ENCODE data around the gene TSHZ2. TPM values are rescaled to one million over a fixed set of nuclear protein-coding genes. Genes with fewer than 3 reads are reported as not detected.
A peak's percentile ranks its signal among the peaks of the same experiment; 100 is the strongest.

TSHZ2 gene
- total and polyA plus RNA-seq, 9 of the 15 experiments (the other 6 are each of a cell fraction or from before 2014, with no cell fraction given) = 0.03 to 0.20 (median 0.05) TPM; not detected in 4

GRCh38 chr20:53055367-53056067, 83.4 kb downstream of the TSHZ2 start:
- no peaks in the 10 kb centered on the region for H3K4me1 ChIP-seq (replicated peaks in 1 of 2; ENCODE audit: control insufficient read depth in 2 of 2, insufficient read depth in 2 of 2, low read length in 2 of 2)
- no peak for TF ChIP-seq MECOM (CRISPR knock-in tag; IDR thresholded peaks at IDR 0.05)
- peak; percentile 88 for TF ChIP-seq ZBTB40 (IDR thresholded peaks at IDR 0.05)
- no peak for TF ChIP-seq ZBTB40 (CRISPR knock-in tag; IDR thresholded peaks at IDR 0.05)
- no peaks in the 10 kb centered on the region for H3K9me3 ChIP-seq (replicated peaks; ENCODE audit: control insufficient read depth, insufficient read depth, low read depth, low read length)
- no peaks in the 10 kb centered on the region for H3K9me1 ChIP-seq (ENCODE audit: control insufficient read depth, insufficient read depth, low read length)
- H3K9ac ChIP-seq (ENCODE audit: insufficient read depth in 1 of 2, low read depth in 2 of 2, low read length in 2 of 2) = no peak overlapping the region
- intact Hi-C loops (cut with micrococcal nuclease) = no loop called here
- no peak overlapping the region for H3K4me2 ChIP-seq (ENCODE audit: insufficient read depth, low read length)
- 0% methylated on average over 1 of the region's 1 CpG for WGBS (ENCODE audit: insufficient coverage, low coverage, missing lambda C conversion rate)
- peaks cover 5 to 15% of the 10 kb centered on the region in 2 experiments; a peak in 3 of 5 replicates for H3K27me3 ChIP-seq (ENCODE audit: control insufficient read depth in 2 of 2, insufficient read depth in 2 of 2, low read length in 2 of 2)
- in situ Hi-C loops (cut with MboI) = no loop called here
- H3K27ac ChIP-seq (ENCODE audit: extremely low read depth, low read depth, low read length) = no peak overlapping the region
- H2AFZ ChIP-seq (ENCODE audit: low read depth, low read length) = no peak overlapping the region
- no peaks in the 10 kb centered on the region for H4K20me1 ChIP-seq (replicated peaks; ENCODE audit: control insufficient read depth, insufficient read depth, low read length)
- BruUV-seq (replicated peaks) = no TSS peak
- H3K36me3 ChIP-seq (ENCODE audit: control insufficient read depth, insufficient read depth, low read length) = no peaks in the 10 kb centered on the region
- CTCF ChIA-PET (ENCODE audit: low intra/inter-chr PET ratio) = no interaction called here
- POLR2A ChIA-PET = interaction anchor here (0.6 to 0.8 kb wide), 2 partner anchors 54 to 377 kb away, joined by 3 read pairs; no protein-coding TSS in a partner anchor
- H3K79me2 ChIP-seq (ENCODE audit: control insufficient read depth, insufficient read depth, low read length) = no peaks in the 10 kb centered on the region
- FAIRE-seq (no peak), DNase-seq (ENCODE audit: extremely low read depth in 1 of 4, low spot score in 3 of 4) (no peak), ATAC-seq (no peak)
- H3K4me3 ChIP-seq = no peak overlapping the region
